Stimulated activated CD8-positive, alpha-beta memory T cell treated with anti-CD3 and anti-CD28 coated beads, Interleukin-12 subunit alpha, Interleukin-12 subunit beta, amount 100 ng/mL, for 24 hours (primary cell): ENCODE results near the gene MYO7A.

Source experiments
- DNase-seq: peaks from one replicate; pipeline ENCODE4 v3.0.0-alpha.2; 2020; ENCODE audit errors: extremely low read depth

Gene MYO7A

DNA sequence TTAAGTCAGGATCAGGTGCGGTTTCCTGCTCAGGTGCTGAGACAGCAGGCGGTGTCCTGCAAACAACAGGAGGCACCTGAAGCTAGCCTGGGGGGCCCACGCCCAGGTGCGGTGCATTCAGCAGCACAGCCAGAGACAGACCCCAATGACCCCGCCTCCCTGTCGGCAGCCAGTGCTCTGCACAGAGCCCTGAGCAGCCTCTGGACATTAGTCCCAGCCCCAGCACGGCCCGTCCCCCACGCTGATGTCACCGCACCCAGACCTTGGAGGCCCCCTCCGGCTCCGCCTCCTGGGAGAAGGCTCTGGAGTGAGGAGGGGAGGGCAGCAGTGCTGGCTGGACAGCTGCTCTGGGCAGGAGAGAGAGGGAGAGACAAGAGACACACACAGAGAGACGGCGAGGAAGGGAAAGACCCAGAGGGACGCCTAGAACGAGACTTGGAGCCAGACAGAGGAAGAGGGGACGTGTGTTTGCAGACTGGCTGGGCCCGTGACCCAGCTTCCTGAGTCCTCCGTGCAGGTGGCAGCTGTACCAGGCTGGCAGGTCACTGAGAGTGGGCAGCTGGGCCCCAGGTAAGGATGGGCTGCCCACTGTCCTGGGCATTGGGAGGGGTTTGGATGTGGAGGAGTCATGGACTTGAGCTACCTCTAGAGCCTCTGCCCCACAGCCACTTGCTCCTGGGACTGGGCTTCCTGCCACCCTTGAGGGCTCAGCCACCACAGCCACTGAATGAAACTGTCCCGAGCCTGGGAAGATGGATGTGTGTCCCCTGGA lies at the start of gene MYO7A:
Gene MYO7A (plus strand): TSS at position 327 of the 772 bp plus-strand sequence. CDS start 2,389 bp downstream, outside the sequence.
- no peak for DNase-seq

DNA sequence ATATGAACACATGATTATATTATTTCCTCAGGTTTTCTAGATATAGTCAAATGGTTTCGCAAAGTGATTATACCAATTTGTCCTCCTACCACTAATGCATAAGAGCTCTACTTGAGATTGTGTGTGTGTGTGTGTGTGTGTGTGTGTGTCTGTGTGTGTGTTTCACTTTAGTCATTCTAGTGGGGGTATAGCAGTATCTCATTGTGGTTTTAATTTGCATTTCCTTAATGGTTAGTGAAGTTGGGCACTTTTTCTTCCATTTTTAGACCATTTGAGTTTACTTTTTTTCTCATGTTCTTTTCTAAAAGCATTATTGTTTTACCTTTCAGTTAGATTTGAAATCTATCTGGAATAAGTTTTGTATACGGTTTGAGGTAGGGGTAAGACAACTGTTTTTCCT lies 48.4 kb upstream of the MYO7A start:
- no peak for DNase-seq

DNA sequence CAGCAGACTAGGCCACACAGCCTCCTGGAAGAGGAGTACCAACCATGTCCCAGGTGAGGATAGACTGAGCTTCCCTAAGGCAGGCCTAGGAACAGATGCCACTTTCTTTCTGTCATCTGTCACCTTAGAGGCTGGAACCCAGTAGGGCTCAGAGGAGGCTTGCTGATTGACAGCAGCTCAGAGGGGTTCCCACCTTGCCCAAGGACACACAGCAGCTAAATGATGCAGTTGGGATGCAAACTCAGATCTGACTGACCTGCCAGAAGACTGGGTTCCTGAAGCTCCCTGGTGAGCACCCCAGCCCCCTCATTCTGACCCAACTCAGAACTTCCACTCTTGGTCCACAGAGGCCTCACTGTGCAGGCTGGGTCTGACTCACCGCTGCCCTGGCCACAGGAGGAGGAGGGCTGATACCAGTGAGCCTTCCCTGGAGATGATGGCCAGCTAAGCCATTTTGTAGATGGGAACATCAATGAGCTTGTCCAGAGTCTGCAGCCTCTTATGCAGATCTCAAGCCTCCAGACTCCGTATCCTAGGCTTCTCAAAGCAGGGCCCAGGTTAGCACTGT lies 47.3 kb upstream of the MYO7A start:
- no peak for DNase-seq

DNA sequence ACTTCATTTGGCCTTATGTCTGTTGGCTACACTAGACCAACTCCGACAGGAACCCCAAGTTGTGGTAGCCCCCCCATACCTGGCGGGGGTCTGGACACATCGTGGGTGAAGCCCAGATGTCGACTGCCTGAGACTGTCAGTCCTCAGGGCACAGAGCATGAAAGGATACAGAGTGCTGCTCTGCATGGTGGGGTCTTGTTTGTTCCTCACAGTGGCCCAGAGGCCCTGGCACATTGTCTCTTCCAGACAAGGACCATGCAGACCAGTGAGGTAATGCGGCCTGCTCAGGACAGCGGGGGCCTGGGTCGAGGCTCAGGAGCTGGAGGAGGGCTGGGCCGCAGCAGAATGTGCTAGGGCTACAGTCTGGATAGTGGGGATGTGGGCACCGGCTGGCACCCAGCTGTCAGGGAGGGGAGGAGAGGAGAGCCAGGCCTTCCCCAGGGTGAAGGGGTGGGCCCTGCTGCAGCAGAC lies 46.6 kb upstream of the MYO7A start:
- DNase-seq, result no peak

DNA sequence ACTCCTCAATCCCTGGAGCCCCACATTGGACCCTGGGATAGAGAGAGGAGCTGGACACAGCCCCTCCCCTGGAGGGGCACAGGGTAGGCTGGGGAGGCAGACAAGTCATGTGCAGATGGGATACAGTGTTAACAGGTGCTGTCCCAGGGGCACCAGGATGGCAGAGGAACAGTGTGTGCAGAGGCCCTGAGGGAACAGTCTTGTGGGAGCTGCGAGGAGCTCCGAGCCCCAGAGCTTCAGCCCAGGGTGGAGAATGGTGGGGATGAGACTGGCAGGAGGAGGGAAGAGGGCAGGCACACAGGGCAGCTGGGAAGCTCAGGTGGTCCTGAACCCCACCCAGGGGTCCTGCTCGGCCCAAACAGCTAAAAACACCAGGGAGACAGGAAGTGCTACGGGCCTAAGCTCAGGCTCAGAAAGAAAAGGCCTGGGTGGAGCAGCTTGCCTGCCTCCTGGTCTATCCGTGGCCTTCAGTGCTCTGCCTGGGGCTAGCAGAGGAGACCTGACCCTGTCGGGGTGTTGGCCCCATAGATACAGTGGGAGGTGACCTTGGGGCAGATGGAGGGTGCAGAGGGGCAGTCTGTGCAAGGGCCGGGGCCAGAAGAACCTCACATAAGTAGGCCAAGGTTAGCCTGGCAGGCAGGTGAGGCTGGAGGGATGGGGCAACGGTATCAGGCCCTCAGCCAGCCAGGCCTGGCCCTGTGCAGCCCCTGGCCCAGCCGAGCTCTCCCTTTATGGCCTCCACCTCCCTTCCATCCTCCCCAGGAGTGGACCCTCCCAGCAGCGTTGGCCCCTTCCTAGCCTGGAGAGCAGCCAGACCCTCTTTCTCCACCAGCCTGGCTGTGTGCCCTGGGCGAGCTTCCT lies 45.8 kb upstream of the MYO7A start:
- no peak for DNase-seq

DNA sequence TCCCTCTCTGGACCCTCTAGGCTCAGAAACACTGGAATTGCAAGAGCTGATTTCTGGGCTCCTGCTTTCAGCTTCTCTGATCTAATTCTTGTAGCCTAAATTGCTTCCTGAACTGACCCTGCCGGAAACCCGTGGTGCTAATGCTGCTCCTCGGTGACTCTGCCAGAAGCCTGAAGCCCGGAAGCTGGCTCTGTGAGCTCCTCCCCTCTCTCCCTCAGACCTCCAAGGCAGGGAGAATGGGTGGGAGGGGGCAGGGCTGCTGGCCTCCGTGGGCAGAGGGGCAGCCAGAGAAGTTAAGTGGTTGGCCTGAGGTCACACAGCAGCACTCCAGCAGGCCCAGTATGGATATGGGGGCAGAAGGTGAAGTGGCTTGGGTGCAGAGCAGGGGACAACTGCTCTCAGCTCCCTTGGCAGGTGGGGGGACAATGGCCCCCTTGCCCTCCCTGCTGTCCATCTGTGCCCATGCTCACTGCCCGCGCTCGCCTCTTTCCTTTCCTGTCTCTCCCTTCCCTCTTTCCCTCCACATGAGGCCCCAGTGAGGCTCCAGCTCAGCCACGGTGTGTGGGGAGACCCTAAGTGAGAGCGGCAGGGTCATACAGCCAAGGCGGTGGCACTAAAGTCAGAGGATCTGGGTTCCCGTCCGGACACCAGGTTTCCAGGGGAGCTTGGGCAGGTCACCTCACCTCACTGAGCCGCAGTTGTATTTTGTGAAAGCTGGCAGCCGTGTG lies 45.0 kb upstream of the MYO7A start:
- DNase-seq, result no peak

DNA sequence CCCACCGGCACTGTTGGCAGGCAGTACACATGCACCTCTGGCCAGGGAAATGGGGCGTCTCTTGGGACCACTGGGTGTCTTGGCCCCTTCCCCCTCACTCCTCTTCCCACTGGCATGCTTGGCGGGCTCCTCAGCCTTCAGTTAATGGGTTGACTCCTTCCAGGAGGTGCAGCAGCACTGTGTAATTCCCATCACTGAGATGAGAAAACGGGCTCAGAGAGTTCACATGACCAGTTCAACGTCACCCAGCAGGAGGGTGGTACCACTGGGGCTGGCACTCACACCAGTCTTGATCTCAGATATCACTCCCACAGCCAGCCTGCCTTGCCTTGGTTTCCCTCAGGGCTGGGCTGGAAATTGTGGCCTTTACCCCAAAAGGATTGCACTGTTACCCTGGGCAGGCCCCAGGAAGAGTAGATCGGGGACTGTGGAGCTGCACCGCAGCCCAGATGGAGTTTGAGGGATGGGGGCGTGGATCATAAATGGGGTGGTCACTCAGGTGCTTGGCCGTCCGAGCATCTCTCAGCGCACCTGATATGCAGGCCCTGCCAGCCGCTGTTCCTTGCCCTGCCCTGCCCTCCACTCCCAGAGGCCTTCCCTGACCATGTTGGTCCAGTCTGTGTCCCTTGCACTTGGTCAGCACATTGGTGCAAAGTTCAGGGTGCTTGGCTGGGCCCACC lies 44.3 kb upstream of the MYO7A start:
- no peak for DNase-seq

DNA sequence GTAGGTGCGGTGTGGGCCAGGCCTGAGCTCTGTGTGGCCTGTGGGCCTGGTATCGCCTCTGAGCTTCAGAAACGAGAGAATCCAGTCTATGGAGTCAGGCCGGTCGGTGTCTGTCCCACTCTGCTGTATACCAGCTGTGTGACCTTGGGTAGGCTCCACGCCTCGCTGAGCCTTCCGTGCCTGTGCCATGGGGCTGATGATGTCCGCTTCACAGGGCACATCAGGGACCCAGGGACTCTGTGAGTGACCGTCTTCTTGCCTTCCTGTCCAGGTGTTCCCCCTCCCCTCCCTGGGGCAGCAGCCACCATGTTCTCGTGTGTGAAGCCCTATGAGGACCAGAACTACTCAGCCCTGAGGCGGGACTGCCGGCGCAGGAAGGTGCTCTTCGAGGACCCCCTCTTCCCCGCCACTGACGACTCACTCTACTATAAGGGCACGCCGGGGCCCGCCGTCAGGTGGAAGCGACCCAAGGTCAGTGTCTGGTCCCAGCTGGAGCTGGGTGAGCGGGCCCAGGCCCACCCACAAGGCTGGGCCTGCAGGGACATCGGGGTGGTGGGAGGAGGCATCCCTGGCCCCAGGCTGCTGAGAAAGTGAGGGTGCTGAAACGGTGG lies 43.4 kb upstream of the MYO7A start:
- DNase-seq, result no peak

DNA sequence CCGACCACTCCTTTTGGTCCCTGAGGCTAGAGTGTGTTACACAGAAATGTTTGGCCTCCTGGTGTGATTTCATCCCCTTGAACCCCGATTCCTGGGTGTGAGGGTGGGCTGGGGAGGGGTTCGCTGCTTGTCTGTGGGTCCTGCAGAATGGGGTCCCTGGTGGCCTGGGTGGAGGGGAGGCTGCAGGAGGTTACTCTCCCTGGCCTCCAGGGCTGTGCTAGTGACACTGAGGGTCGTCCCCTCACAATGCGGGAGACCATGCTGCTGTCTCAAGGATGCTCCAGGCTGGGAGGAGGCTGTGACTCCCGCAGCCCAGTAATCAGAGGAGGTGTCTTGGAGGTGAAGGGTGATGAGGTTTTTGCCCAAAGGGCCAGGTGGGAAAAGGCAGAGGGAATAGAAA lies 42.4 kb upstream of the MYO7A start:
- no peak for DNase-seq

DNA sequence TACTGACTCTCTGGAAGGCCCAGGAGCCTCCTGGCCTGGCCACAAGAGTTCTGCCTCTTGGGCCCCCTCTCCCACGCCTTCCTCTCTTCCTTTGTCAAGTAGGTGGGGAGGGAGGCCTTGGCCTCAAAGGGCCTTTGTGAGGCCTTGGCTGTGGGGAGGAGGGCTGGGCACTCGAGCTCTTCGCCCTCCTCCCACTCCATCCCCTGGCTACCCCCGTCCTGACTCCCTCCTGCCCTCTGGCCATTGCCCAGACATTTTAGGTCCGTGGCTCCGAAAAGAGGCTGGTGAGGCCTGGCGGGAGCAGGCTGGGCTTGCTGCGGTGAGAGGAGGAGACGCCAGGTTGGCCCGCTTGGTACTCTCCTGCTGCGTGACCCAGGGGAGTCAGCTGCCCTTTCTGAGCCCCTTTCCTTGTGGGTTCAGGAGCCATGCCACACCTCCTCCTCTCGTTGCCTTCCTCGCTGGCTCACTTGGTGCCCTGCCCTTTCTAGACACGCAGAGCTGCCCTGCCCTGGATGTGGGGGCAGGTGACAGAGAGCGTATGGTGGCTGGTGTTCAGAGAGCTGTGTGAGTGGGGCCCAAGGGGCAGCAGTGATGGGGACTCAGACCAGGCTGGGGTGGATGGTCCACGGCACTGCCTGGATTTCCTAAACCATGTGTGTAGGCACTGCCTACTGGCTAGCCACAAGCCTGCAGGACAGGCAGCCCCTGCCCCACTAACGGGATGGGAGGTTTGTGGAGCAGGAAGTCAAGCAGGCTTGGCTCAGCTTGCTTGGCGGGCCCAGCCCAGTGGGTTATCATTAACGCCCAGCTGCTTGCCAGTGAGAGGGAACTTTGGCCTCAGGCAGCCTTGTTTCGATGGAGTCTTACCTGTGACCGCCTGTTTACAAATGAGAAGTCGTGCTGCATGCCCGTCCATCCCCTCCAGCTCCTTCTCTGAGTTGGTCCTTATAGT lies 41.2 kb upstream of the MYO7A start:
- no peak for DNase-seq

DNA sequence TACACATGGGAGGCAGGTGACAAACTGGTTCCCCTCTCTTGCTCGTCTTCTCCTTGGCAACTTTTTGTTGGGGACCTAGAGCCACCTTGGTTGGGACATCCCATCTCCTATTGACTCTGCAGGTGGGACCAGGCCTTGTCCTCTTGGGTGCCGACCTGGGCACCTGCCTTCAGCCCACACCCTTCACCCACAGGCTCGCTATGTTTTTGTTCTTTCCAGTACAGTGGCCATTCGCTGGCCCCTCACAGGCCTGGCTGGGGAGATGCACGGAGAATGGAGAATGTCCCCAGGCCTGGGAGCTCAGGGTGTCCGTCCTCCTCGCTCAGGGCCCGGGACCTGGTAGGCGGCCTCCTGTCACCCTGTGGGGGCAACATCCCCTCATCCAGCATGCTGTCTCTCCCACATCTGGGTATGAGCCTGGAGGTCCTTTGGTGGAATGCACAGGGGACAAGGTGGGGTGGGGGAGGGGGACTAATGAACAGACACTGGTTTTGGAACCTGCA lies 40.3 kb upstream of the MYO7A start:
- DNase-seq, result no peak

DNA sequence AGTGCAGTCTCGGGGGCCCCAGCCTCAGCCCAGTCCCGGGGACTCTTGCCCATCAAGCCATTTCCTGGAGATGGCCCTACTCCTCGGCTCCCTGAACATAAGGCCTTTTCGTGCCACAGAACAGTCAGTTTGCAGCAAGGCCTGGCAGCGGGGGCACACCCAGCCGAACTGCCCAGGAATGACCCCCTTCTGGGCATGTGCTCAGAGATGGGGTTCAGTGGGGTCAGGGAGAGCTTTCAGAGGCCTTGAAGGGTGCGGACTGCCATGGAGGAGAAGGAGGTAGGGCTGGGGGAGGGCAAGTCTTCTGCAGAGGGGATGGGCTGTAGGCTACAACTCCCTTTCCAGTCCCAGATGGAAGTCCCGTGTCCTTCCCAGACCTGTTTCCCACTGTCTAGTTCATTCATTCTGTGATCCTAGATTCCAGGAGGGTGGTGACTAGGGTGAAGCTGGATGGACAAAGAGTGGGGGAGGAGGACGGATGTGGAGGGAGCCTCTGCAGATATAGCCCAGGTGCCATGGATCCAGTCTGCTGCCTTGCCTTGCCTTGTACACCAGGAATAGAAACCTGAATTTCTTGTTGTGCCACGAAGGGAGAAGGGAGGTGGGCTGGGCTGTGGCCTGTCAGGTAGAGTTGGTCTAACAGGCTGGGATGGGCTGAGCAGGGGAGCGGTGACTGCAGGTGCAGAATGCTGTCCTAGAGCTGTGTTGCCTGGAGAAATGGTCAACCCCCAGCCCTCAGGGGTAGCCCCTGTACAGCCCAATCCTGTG lies 39.6 kb upstream of the MYO7A start:
- no peak for DNase-seq

DNA sequence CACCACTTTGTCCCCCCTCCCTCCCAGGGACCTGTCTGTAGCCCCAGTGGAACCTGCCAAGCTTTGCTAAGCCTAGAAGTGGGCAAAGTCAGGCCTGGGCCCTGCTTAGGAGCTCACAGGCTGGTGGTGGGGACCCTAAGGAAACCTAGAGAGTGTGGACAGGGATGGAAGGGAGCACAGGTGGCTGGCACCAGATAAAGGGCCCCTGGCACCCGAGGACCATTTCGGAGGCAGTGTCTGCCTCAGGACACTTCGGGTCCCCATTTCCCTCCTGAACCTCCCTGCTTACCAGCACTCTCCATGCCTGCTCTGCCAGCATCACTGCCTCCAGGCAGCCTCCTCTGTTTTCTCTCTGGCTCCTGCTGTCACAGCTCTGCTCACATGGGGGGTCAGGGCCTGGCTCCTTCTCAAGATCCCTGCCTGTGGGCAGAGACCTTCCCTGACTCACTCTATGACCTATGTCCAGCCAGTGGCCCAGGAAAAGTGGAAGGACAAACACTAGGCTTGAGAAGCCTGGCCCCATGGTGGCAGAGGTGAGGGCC lies 39.0 kb upstream of the MYO7A start:
- no peak for DNase-seq

DNA sequence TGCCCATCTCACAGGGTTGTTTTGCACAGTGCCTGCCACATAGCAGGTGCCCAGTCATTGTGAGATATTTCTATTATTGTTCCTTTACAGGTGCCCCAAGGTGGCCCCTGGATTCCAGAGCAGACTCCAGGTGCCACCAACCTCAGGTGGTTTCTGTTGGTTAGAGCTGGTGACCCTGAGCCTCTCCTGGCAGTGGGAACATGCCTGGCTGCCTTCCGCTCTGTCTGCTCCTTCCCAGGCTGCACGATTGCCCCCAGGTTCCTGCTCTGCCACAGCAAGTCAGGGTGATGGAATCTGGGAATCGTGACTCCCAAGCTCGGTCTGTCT lies 38.0 kb upstream of the MYO7A start:
- DNase-seq, result no peak

DNA sequence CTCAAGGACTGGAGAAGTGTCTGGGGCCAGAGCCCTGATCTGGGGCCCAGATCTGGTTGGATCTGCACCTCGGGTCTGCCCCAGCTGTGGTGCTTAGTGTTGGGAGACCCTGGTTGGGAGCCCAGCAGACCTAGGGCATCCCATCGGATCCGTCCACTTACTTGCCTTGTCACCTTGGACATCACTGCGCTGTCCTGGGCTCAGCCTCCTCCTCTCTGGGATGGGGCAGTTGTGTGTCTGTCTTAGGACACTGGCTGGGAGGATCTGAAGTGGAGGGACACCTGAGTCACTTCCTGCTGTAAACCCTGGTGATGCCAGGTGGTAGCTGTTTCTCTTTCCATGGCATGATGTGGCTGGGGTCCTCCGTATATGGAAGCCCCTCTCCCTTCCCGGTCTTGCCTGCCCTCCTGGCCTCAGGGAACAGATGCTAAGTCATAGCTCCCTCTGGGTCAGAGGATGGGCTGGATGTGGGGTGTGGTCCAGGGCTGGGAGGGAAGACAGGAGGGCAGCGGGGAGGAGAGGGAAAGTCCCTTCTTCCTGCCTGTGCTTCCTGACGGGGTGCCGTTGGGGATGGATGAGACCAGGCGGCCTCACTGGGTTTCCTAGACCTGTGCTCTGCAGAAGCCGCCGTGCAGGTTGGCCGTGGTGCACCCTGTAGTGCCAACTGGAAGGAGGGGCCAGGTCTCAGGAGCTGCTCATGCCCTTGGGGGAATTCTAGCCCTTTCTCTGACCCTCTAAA lies 37.5 kb upstream of the MYO7A start:
- no peak for DNase-seq

DNA sequence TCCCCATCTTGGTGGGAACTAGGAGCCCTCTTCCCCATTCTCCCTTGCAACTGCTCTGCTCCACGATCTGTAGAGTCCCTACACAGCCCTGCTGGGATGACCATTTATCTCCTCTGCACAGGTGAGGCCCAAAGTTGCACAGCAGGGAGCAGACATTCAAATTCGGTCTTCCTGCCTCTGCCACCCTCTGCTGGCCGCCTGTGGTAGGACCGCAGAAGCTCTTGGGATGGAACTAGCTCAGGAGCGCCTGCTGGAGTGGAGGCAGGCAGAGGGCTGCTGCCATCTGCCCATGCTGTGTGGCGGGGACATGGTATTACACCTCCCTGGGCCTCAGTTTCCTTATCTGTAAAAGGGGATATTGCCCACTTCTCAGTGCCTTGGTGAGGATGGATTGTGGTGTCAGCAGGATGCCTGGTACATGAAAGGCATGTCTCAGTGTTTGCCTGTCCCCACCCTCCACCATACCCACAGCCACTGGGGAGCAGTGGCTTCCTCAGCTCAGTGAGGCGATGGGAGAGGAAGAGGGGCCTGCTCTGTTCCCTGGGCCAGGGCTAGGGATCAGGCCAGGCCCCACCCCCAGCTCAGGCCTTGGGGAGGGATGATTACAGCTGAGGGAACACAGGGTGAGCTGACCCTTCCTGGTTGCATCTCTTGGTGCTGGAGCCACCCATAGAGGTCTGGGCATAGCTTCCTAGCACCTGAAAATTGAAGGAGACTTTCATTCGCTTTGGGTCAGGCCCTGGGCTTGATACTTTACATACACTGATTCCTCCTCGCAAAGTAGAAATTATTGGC lies 36.7 kb upstream of the MYO7A start:
- DNase-seq, result no peak

DNA sequence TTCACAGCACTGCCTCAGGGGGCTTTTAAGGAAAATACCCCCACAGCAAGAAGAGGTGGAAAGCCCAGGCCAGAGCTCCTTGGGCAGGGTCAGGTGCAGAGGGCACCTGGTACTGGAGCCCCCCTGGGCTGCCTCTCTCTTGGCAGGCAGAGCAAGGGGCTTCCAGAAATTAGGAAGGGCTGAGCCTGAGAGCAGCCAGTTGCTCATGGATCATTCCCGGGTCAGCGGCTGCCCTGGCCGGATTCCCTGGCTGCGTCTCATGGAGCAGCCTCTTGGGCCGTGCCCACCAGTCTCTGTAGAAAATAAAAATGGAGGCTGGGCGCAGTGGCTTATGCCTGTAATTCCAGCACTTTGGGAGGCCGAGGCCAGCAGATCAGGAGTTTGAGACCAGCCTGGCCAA lies 35.7 kb upstream of the MYO7A start:
- no peak for DNase-seq
